ENCODE measurements around the gene IFITM1. TPM values are rescaled to one million over a fixed set of nuclear protein-coding genes. Genes with fewer than 3 reads are reported as not detected.
"Not testable (repeated sequence)": the region's sequence is repeated elsewhere in the genome, so short reads cannot be mapped to it uniquely, and the experiment has no call there.

IFITM1 gene
- total and polyA plus RNA-seq, 2 donors (not counting 3 experiments of a cell fraction or from before 2014, with no cell fraction given): 11.5 to 24.6 TPM

DNA sequence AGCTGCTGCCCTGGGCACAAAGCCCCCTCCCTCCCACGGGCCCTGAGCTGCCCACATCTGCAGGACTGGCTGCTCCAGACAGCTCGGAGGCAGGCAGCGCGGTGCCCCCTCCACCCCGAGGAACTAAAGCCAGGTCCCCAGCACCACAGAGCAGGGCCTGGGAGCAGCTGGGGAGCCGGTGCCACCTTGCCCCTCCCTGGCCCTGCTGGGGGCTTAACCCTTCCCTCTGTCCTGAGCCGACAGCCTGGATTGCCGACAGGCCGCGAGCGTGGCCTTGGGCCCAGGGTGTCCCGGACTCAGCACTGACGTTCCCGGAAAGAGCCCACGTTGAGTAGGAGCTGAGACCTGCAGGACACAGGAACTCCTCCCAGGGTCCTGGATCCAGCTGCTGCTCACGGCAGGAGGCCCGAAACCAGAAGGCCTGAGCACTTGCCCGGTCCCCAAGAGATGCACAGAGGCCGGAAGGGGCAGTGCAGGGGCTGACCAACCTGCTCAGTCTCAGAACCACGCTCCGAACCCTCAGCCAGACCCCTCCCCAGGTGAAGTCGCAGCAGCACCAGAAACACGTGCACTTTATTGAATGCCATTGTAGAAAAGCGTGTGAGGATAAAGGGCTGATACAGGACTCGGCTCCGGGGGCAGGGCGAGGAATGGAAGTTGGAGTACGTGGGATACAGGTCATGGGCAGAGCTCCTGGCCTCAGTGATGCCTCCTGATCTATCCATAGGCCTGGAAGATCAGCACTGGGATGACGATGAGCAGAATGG is 5.5 kb downstream of the IFITM1 start:
- H3K4me3 ChIP-seq (replicated peaks in 1 of 3; ENCODE audit: insufficient read depth in 1 of 3, low read depth in 1 of 3, low read length in 3 of 3): peak overlapping the region in 2 of 3 experiments; percentile 74 to 84
- H3K36me3 ChIP-seq (ENCODE audit: control insufficient read depth in 2 of 2, extremely low read depth in 1 of 2, insufficient read depth in 2 of 2, low read length in 2 of 2); CTCF ChIA-PET; H3K4me1 ChIP-seq (ENCODE audit: control insufficient read depth, extremely low read depth, insufficient read depth, low read length); POLR2A ChIA-PET; dilution Hi-C loops (cut with MboI; ENCODE audit: extremely low pct_ligation_motif_present, low sequenced_read_pairs); H3K27ac ChIP-seq (ENCODE audit: insufficient read depth, low read depth, low read length); BruUV-seq (replicated peaks); H3K9me1 ChIP-seq (replicated peaks; ENCODE audit: control insufficient read depth, extremely low read depth, insufficient read depth, low read length); intact Hi-C loops (cut with micrococcal nuclease); DNase-seq (ENCODE audit: low read depth, low spot score); H2AFZ ChIP-seq (ENCODE audit: low read depth, low read length); H4K20me1 ChIP-seq (replicated peaks; ENCODE audit: control insufficient read depth, extremely low read depth, insufficient read depth, low read length); H3K9me3 ChIP-seq (replicated peaks; ENCODE audit: control insufficient read depth, insufficient read depth, low read length): not testable (repeated sequence)
- peaks cover 19 to 28% of the 10 kb centered on the region in 2 experiments for H3K27me3 ChIP-seq (ENCODE audit: control insufficient read depth in 2 of 2, insufficient read depth in 2 of 2, low read length in 2 of 2)
- peak overlapping the region; percentile 79 for H3K4me2 ChIP-seq (ENCODE audit: insufficient read depth, low read length)
- H3K9ac ChIP-seq (replicated peaks; ENCODE audit: extremely low read depth, insufficient read depth, low read length): peak overlapping the region; percentile 23
- peaks cover 12% of the 10 kb centered on the region for H3K79me2 ChIP-seq (ENCODE audit: control insufficient read depth, insufficient read depth, low read length)
- peak; percentile 86 for FAIRE-seq

DNA sequence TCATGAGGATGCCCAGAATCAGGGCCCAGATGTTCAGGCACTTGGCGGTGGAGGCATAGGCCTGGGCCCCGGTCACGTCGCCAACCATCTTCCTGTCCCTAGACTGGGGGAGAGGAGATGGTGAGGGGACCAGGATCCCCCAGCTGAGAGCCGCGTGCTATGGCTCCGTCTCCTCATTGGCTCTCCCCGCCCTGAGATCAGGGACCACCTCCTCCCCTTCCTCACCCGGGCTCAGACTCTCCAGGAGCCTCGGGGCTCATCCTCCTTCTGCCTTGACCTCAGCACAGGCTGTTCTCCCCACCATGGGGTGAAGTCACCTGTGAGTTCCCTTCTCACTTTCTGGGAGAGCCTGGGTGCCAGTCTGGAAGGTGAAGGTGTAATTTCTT is 6.0 kb downstream of the IFITM1 start:
- H3K27ac ChIP-seq (ENCODE audit: insufficient read depth, low read depth, low read length); H3K36me3 ChIP-seq (ENCODE audit: control insufficient read depth in 2 of 2, extremely low read depth in 1 of 2, insufficient read depth in 2 of 2, low read length in 2 of 2); H4K20me1 ChIP-seq (replicated peaks; ENCODE audit: control insufficient read depth, extremely low read depth, insufficient read depth, low read length); dilution Hi-C loops (cut with MboI; ENCODE audit: extremely low pct_ligation_motif_present, low sequenced_read_pairs); H3K9ac ChIP-seq (replicated peaks; ENCODE audit: extremely low read depth, insufficient read depth, low read length); FAIRE-seq; DNase-seq (ENCODE audit: low read depth, low spot score); H3K9me1 ChIP-seq (replicated peaks; ENCODE audit: control insufficient read depth, extremely low read depth, insufficient read depth, low read length); BruUV-seq (replicated peaks); H3K4me1 ChIP-seq (ENCODE audit: control insufficient read depth, extremely low read depth, insufficient read depth, low read length); H2AFZ ChIP-seq (ENCODE audit: low read depth, low read length); H3K9me3 ChIP-seq (replicated peaks; ENCODE audit: control insufficient read depth, insufficient read depth, low read length); POLR2A ChIA-PET: not testable (repeated sequence)
- Histone ChIP-seq H3K79me2 (ENCODE audit: control insufficient read depth, insufficient read depth, low read length) (peaks cover 12% of the 10 kb centered on the region), H3K27me3 (ENCODE audit: control insufficient read depth in 2 of 2, insufficient read depth in 2 of 2, low read length in 2 of 2) (peaks cover 19 to 28% of the 10 kb centered on the region in 2 experiments), H3K4me3 (replicated peaks in 1 of 3; ENCODE audit: insufficient read depth in 1 of 3, low read depth in 1 of 3, low read length in 3 of 3) (peak overlapping the region; percentile 74 to 84 (median 80)), H3K4me2 (ENCODE audit: insufficient read depth, low read length) (peak overlapping the region; percentile 79)
- CTCF ChIA-PET: interaction anchor here (1.2 kb wide), 1 partner anchor 12 kb away, joined by 3 read pairs; the partner anchor contains the start of gene IFITM2
- intact Hi-C loops (cut with micrococcal nuclease): loop anchor here (1.0 kb wide), 1 partner anchor 36 kb away; no protein-coding TSS in a partner anchor
- peak; percentile 25 for TF ChIP-seq POLR2A (IDR thresholded peaks at IDR 0.05; ENCODE audit: low read depth, low read length)
